Type B pancreatic cell (in vitro differentiated cells): Measurements from ENCODE around the gene KRT3. TPM values are rescaled to one million over a fixed set of nuclear protein-coding genes. Genes with fewer than 3 reads are reported as not detected.

ENCODE experiments used
- DNase-seq: peaks from one replicate; pipeline ENCODE4 v3.0.0; 2021; ENCODE audit warnings: mixed read lengths; ENCODE audit not compliant: unreplicated experiment; ENCODE audit errors: extremely low spot score
- H3K27ac Mint-ChIP-seq: 2 replicates; pipeline ENCODE4 v1.8.0; 2021; ENCODE audit warnings: mild to moderate bottlenecking, mixed read lengths
- H3K27me3 Mint-ChIP-seq: 2 replicates; pipeline ENCODE4 v1.8.0; 2021; ENCODE audit warnings: mixed read lengths
- H3K36me3 Mint-ChIP-seq: 2 replicates; pipeline ENCODE4 v1.8.0; 2021; ENCODE audit warnings: mixed read lengths
- H3K4me1 Mint-ChIP-seq: one replicate; pipeline ENCODE4 v1.8.0; 2021; ENCODE audit warnings: mixed read lengths; ENCODE audit not compliant: unreplicated experiment
- H3K4me3 Mint-ChIP-seq: 2 replicates; pipeline ENCODE4 v1.8.0; 2021; ENCODE audit warnings: mild to moderate bottlenecking, mixed read lengths
- H3K9me3 Mint-ChIP-seq: 2 replicates; pipeline ENCODE4 v1.8.0; 2021; ENCODE audit warnings: mixed read lengths
- long read RNA-seq: library from polyadenylated mRNA; unstranded; transcript quantifications from one replicate; pipeline ENCODE4 v2.0.0, GENCODE V29; 2020
- total RNA-seq: library from RNA; stranded (reverse); gene quantifications from 2 replicates; pipeline ENCODE4 v1.2.1, GENCODE V29; 2021; ENCODE audit warnings: low replicate concordance
- TF ChIP-seq, protein P1 (sequence below): fragments of 200-600 bp; sonication (generic); conservative IDR thresholded peaks from 2 replicates; pipeline ENCODE4 v1.5.0; 2021; ENCODE audit warnings: antibody characterized with exemption, mild to moderate bottlenecking

Gene KRT3
- total RNA-seq, result 0.68 and 2.3 TPM in 2 replicates
- long read RNA-seq, result 0 reads

DNA sequence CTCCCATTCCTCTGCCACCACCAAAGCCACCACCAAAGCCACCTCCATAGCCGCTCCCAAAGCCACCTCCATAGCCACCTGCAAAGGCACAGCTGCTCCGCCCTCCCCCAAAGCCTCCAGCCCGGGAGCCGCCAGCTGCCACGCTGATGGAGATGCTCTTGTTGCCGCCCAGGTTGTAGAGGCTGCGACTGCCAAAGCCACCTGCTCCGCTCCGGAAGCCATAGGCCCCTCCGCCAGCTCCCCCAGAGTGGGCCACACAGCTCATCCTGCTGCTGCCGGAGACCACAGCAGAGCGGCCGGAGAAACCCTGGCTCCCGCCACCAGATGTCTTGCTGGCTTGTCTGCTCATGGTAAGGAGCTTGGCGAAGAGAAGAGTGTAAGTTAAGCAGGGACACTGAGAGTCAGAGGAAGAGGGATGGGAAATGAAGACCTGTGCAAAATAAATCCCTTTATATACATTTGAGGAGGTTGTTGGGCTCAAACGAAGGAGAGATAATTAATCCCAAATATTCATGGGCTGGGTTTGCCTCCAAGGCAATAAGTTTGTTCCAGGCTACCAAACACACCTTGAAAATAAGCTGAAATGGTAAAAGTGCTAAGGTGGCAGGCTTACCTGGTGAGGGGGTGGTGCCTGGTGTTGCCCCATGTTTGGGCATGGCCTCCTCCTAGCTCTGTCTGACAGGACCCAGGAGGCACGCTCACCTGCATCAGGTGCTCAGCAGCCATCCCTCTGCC is at the start of gene KRT3:
TSS of gene KRT3 (minus strand) at position 424 of the 735 bp plus-strand sequence. CDS start at position 349, 75 bp downstream.
- Mint-ChIP-seq H3K4me3 (no peak within 1 kb of the TSS), H3K9me3 (no peaks in the 10 kb centered on the region), H3K27ac (no peak within 1 kb of the TSS), H3K4me1 (no peaks in the 10 kb centered on the region), H3K36me3 (peaks cover 3% of the 10 kb centered on the region), H3K27me3 (peaks cover 21% of the 10 kb centered on the region)
- DNase-seq, result no peak
- TF ChIP-seq, protein P1, sequence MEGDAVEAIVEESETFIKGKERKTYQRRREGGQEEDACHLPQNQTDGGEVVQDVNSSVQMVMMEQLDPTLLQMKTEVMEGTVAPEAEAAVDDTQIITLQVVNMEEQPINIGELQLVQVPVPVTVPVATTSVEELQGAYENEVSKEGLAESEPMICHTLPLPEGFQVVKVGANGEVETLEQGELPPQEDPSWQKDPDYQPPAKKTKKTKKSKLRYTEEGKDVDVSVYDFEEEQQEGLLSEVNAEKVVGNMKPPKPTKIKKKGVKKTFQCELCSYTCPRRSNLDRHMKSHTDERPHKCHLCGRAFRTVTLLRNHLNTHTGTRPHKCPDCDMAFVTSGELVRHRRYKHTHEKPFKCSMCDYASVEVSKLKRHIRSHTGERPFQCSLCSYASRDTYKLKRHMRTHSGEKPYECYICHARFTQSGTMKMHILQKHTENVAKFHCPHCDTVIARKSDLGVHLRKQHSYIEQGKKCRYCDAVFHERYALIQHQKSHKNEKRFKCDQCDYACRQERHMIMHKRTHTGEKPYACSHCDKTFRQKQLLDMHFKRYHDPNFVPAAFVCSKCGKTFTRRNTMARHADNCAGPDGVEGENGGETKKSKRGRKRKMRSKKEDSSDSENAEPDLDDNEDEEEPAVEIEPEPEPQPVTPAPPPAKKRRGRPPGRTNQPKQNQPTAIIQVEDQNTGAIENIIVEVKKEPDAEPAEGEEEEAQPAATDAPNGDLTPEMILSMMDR, result no peak

DNA sequence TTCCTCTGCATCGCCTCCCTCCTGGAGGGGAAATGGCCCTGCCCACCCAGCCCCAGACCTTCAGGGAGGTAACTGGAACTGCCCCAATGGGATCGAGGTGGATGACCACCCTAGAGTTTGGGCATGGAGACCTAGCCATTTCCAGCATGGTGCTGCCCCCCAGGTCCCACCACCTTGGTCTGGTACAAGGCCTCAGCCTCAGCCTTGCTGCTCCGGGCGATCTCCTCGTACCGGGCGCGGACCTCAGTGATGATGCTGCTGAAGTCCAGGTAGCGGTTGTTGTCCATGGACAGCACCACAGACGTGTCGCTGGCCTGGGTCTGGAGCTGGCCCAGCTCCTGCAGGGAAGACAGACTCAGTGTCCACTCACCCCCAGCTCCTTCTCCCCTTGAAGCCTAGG is 48.5 kb upstream of the KRT3 start:
- H3K4me3 Mint-ChIP-seq, result no peak overlapping the region
- TF ChIP-seq, protein P1, result no peak
- no peak overlapping the region for H3K27ac Mint-ChIP-seq
- no peak for DNase-seq
- H3K36me3 Mint-ChIP-seq, result no peaks in the 10 kb centered on the region
- peaks cover 8% of the 10 kb centered on the region for H3K4me1 Mint-ChIP-seq
- no peaks in the 10 kb centered on the region for H3K9me3 Mint-ChIP-seq
- peaks cover 11% of the 10 kb centered on the region for H3K27me3 Mint-ChIP-seq

DNA sequence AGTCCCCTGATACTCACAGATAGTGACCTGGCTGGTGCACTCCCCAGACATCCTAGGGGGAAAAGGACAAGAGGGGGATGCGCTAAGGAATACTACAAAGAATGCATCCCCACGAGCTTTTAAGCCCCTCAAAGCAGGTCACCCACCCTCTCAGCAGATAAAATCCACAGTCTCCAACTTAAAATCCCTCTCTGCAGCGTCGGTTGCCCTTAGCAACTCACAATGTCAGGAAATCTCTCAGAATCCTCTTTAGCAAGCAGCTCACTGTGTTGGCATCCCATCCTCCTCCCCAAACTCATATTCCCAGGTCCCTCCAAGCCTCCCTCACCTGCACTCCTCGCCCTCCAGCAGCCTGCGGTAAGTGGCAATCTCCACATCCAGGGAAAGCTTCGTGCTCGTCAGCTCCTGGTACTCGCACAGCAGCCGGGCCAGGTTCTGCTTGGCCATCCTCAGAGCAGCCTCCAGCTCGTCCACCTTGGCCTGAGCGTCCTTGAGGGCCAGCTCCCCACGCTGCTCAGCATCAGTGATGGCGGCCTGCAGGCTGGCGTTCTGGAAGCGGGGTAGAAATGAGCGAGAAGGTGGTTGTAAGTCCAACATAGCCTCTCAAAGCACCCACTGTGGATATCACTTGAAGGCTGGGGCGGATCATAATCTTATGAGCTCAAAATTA is 43.7 kb upstream of the KRT3 start:
- H3K4me1 Mint-ChIP-seq, result no peaks in the 10 kb centered on the region
- no peaks in the 10 kb centered on the region for H3K36me3 Mint-ChIP-seq
- TF ChIP-seq, protein P1, result no peak
- H3K27ac Mint-ChIP-seq, result no peak overlapping the region
- no peaks in the 10 kb centered on the region for H3K9me3 Mint-ChIP-seq
- DNase-seq, result no peak
- H3K27me3 Mint-ChIP-seq, result peaks cover 41% of the 10 kb centered on the region
- H3K4me3 Mint-ChIP-seq, result no peak overlapping the region

DNA sequence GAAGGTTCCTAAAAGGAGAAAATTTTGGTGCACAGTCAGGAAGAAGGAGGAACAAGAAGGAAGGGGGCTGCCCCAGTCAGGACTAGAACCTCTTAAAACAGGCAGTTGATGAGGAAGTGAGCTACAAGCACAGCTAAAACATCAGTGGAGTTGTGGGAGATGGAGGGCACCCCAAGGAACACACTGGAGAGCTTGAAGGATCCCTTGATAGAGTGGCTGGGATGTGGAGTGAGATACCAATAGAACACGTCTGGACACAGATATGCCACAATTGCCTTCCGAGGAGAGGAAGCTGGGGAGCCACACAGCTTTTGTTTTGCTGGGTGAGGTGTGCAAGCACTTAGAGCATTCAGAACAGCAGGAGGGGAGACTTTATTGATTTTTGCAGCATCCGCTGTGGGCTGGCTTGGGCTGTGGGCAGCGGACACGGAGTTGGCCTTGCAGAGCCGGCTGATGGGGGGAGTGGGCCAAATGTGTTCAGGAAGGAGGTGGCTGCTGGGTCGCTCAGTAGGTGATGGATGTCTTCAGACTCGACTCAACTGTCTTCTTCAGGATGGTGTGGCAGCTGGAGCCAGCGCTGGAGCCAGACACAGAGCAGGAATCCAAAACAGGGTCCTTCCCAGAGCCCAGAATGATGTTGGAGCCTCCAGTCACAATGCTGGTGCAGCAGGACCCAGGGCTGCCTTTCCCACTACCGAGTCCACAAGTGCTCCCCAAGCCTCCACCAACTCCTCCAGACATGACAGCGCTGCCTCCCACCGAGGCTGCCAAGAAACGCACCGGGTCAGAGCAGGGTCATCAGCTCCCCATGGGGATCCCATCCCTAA is 42.9 kb upstream of the KRT3 start:
- Mint-ChIP-seq H3K4me3 (no peak overlapping the region), H3K9me3 (no peaks in the 10 kb centered on the region), H3K27me3 (peaks cover 41% of the 10 kb centered on the region), H3K4me1 (no peaks in the 10 kb centered on the region), H3K36me3 (no peaks in the 10 kb centered on the region), H3K27ac (no peak overlapping the region)
- TF ChIP-seq, protein P1, result no peak
- no peak for DNase-seq

DNA sequence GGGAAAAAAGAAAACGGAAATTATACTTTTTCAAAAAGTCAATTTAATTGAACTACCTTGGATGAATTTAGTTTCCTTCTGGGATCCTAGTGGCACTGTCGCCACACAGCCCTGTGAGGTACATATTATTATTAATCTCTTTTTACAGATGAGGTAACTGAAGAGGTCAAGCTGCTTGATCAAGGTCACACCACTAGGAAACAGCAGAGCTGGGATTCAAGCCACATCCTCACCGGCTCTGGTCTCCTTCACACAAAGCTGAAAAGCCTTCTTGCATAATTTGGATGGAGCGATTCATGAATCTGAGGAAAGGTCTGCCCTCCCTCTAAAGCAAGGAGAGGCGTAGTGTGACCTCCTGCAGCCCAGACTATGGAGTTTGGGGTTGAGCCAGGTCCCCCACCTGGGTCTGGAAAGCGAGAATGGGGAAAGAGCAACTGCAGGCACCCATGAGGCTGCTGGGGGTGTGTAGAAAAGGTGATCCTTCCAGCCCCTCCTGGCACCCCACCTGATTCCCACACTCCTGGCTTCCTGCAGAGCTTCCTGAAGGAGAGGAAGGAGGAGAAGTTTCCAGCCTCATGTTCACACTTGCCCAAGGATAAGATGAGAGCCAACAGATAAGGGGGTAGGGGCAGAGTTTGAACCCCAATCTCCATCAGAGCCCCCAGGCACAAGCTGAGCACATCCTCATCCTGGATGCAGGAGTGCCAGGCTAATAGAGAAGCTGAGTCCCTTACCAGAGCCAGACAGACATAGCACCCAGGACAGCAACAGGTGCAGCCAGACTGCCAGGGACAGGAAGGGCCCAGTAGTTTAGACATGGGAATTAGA is 42.1 kb upstream of the KRT3 start:
- Mint-ChIP-seq H3K4me1 (no peaks in the 10 kb centered on the region), H3K4me3 (no peak overlapping the region), H3K27ac (no peak overlapping the region), H3K36me3 (no peaks in the 10 kb centered on the region), H3K9me3 (no peaks in the 10 kb centered on the region), H3K27me3 (peaks cover 41% of the 10 kb centered on the region)
- no peak for DNase-seq
- TF ChIP-seq, protein P1, result no peak
